Measurements from ENCODE around the gene DDX59. TPM values are rescaled to one million over a fixed set of nuclear protein-coding genes. Genes with fewer than 3 reads are reported as not detected.

DDX59 gene
- total RNA-seq, 2 donors from 2014 or later, result 13.7 to 24.1 TPM

- ATAC-seq (peak; percentile 88 to 91), DNase-seq (ENCODE audit: low spot score in 2 of 2) (peak; percentile 91)
- Mint-ChIP-seq H3K36me3 (peaks cover 0 to 26% of the 10 kb centered on the region in 2 donors), H3K27ac (peak within 1 kb of the TSS; percentile 90), H3K9me3 (no peaks in the 10 kb centered on the region)
Measured at GRCh38 chr1:200620273-200621131, 49.2 kb downstream of the DDX59 start, which contains the start of gene KIF14. Gene KIF14 (minus strand): TSS chr1:200620751. CDS start chr1:200618723, 2,028 bp downstream.

GRCh38 chr1:200619894-200620272, 49.8 kb downstream of the DDX59 start:
- peak overlapping the region; percentile 90 for H3K27ac Mint-ChIP-seq
- no peak for DNase-seq (ENCODE audit: low spot score in 2 of 2)
- ATAC-seq, result no peak

GRCh38 chr1:200610846-200611245, 58.9 kb downstream of the DDX59 start:
- no peak for DNase-seq (ENCODE audit: low spot score in 2 of 2)
- ATAC-seq, result no peak
- Mint-ChIP-seq H3K9me3 (no peaks in the 10 kb centered on the region), H3K36me3 (peaks cover 7 to 24% of the 10 kb centered on the region in 2 donors), H3K27ac (no peak overlapping the region)

More at GRCh38 chr1:200619894-200620272, 49.8 kb downstream of the DDX59 start:
- no peaks in the 10 kb centered on the region for H3K9me3 Mint-ChIP-seq
- peaks cover 0 to 26% of the 10 kb centered on the region in 2 donors for H3K36me3 Mint-ChIP-seq

- H3K27ac Mint-ChIP-seq, result no peak overlapping the region
- DNase-seq (ENCODE audit: low spot score in 2 of 2) (no peak), ATAC-seq (no peak)
- peaks cover 6 to 31% of the 10 kb centered on the region in 2 donors for H3K36me3 Mint-ChIP-seq
- H3K9me3 Mint-ChIP-seq, result no peaks in the 10 kb centered on the region
Measured at GRCh38 chr1:200602632-200603031, 67.1 kb downstream of the DDX59 start.

Other genes starting within 250 kb of the DDX59 start
- 10 to 100 TPM; 17.8 to 18.7 TPM for gene KIF14, start 49.2 kb downstream of the DDX59 start, total RNA-seq
- gene CAMSAP2, start 69.0 kb upstream of the DDX59 start, total RNA-seq, result 1 to 10 TPM; 3.3 to 3.6 TPM
- gene GPR25, start 203.1 kb upstream of the DDX59 start, total RNA-seq, result not detected
- under 1 TPM; 0.09 to 0.88 TPM for gene INAVA, start 225.0 kb upstream of the DDX59 start, total RNA-seq